ENCODE data around the gene HAX1.

GRCh38 chr1:154256686-154257085 is 15.7 kb upstream of the HAX1 start:
- TF ChIP-seq CTCF (IDR thresholded peaks at IDR 0.05; ENCODE audit: poor library complexity) (no peak), EZH2phosphoT487 (IDR thresholded peaks at IDR 0.05; ENCODE audit: low read depth, severe bottlenecking, unreplicated experiment) (no peak), EZH2 (IDR thresholded peaks at IDR 0.05; ENCODE audit: borderline replicate concordance) (no peak)
